SK-N-DZ (cell line): ENCODE measurements around the gene UTS2.
A peak's percentile ranks its signal among the peaks of the same experiment; 100 is the strongest.

Experiments used
- DNase-seq: peaks from one replicate; pipeline ENCODE4 v3.0.0-alpha.2; 2015; ENCODE audit warnings: low spot score

The UTS2 gene

DNA sequence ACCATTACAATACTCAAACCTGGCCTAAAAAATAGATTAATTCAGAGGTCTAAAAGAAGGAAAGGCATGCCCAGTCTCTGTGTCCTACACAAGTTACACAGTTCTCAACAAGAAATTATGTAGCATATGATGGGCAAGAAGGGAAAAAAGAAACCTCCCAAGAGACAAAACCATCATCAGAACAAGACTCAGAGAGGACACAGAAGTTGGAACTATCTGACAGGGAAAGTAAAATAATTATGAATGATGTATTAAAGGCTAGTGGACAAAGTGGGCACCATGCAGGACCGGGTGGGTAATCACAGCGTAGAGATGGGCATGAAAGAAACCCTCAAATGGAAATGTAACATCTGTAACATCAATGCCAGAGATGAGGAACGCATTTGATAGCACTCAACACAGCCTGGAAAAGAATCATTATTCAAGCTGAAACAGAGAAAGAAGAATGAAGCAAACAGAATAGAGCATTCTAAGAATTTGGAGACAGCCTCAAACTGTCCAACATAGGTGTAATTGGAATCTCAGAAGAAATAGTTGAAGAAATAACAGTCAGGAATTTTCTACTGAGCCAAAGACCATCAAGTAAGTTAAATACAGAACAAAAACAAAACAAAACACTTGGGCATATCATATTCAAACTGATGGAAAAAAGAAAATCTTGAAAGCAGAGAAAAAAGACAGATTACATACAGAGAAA, 39.0 kb downstream of the UTS2 start:
- DNase-seq = no peak

DNA sequence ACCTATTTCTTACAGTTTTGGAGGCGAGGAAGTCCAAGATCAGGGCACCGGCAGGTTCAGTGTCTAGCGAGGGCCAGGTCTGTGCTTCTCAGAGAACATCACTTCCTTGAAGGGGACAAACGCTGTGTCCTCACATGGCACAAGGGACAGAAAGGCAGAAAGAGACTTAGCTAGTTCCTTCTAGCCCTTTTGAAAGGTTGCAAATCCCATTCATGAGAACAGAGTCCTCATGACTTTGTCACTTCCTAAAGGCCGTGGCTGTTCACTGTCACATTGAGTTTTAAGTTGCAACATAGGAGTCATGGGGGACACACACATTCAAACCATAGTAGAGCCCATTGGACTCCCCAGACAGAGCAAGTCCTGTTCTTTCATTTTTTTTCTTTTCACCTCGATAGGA, 41.4 kb downstream of the UTS2 start:
- no peak for DNase-seq

- no peak for DNase-seq
Measured at GRCh38 chr1:7810395-7810794, 42.5 kb downstream of the UTS2 start.

DNA sequence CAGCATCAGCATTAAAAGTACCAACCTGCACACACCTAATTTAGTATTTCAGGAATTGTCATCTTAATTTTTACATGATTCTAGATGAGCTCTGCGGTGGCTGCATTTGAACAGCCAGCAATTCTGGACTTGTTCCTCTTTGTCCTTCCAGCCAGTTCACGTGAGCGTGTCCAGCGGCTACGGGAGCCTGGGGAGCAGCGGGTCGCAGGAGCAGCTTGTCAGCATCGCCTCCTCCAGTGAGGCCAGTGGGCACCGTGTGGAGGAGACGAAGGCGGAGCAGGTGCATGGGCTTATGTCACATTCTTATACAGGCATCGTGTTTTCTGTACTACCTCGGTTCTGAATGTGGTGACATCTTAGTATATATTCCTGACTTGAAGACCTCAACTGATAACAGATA, 43.1 kb downstream of the UTS2 start:
- DNase-seq = no peak

GRCh38 chr1:7808253-7808844, 44.5 kb downstream of the UTS2 start:
- DNase-seq = peak; percentile 15

DNA sequence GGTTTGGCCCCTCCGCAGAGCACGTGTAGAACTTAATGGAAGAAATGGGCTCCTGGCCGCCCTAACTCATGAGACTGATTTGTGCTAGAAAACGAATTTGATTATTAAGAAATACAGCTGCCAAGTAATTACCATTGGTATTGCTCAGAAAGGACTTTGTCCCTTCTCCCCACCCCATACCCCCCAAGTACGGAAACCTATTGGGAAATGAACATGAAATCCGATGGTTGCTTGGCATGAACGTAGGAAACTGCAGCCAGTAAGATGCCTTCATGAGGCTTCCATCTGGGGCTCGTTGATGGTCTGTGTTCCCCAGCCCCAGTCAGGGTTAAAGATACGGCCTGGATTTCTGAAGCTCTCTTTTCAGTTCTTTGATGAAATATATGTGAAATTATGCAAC, 47.4 kb downstream of the UTS2 start:
- no peak for DNase-seq
